ENCODE measurements around the gene ANKRD6.

DNA sequence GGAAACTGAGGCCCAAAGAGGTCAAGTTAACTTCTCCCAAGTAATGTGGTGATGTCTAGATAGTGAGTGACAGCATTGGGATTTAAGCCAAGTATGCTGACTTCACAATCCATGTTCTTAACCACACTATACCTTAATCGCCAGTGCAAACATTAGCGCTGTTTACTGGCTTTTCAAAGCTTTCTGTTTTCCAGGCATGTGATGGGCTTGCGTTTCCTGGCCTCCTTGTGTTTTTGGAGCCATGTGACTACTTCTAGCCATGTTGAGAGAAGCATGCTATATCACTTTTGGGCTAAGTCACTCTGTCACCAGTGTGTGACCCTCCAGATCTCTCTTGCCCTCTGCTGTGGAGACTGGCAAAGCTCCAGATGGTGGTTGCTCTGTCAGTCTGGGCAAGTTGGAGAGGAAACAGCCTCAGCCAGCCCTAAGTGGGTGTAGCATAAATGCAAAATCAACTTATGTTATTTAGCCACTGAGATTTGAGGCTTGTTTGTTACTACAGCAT lies 76.9 kb downstream of the ANKRD6 start:
- TF ChIP-seq GATA2 (IDR thresholded peaks at IDR 0.05; ENCODE audit: low read depth, low read length) (no peak), GATA3 (IDR thresholded peaks at IDR 0.05; ENCODE audit: low read depth, low read length) (no peak)

Data from SH-SY5Y (cell line).